Adrenal gland (tissue), 5 donors: ENCODE results near the gene KCNIP2.

Source experiments
- POLR2A ChIP-seq, 2 donors: fragments of 450-650 bp; IDR thresholded peaks; one replicate each; pipeline ENCODE4 v1.6.1; 2017; ENCODE audit warnings: antibody characterized with exemption in 2 of 2, mild to moderate bottlenecking in 2 of 2, moderate library complexity in 1 of 2
- TF ChIP-seq, protein P1 (sequence below), 6 experiments: fragments of 450-650 bp in 4 of 6; fragments of 200-600 bp in 2 of 6; sonication (generic) in 1 of 6; IDR thresholded peaks; 1 replicate in 5 of 6; 2 replicates in 1 of 6; pipeline versions ENCODE4 v1.5.1 to v1.8.0; 2016 to 2021; ENCODE audit warnings: antibody characterized with exemption in 6 of 6, mild to moderate bottlenecking in 2 of 6, moderate library complexity in 1 of 6
- donor health status: DM: no; HTN: no; CAD: no.

DNA sequence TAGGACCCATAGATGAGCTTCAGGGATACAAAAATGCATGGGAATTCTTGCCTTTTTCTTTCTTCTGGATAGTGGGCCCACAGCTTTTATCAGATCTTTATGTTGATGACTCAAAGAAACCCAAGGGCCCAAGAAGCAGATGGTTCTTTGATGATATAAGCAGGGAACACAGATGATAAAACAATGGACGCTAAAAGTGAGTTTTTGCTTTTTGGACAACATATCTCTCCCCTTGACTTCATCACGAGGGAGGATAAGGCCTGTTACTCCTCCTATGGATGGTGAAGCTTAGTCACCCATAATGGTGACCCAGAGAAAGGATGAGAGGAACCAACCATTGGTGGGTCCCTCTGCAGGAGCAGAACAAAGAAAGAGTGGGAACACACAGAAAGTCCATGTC is 18.9 kb downstream of the KCNIP2 start:
- TF ChIP-seq, protein P1, sequence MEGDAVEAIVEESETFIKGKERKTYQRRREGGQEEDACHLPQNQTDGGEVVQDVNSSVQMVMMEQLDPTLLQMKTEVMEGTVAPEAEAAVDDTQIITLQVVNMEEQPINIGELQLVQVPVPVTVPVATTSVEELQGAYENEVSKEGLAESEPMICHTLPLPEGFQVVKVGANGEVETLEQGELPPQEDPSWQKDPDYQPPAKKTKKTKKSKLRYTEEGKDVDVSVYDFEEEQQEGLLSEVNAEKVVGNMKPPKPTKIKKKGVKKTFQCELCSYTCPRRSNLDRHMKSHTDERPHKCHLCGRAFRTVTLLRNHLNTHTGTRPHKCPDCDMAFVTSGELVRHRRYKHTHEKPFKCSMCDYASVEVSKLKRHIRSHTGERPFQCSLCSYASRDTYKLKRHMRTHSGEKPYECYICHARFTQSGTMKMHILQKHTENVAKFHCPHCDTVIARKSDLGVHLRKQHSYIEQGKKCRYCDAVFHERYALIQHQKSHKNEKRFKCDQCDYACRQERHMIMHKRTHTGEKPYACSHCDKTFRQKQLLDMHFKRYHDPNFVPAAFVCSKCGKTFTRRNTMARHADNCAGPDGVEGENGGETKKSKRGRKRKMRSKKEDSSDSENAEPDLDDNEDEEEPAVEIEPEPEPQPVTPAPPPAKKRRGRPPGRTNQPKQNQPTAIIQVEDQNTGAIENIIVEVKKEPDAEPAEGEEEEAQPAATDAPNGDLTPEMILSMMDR (IDR thresholded peaks at IDR 0.05): no peak
- TF ChIP-seq POLR2A (IDR thresholded peaks at IDR 0.05): no peak
